Measurements from ENCODE around the gene DIAPH3. TPM values are rescaled to one million over a fixed set of nuclear protein-coding genes. Genes with fewer than 3 reads are reported as not detected.

The DIAPH3 gene
- total RNA-seq, 1 experiment from 2014 or later: 62.3 TPM

DNA sequence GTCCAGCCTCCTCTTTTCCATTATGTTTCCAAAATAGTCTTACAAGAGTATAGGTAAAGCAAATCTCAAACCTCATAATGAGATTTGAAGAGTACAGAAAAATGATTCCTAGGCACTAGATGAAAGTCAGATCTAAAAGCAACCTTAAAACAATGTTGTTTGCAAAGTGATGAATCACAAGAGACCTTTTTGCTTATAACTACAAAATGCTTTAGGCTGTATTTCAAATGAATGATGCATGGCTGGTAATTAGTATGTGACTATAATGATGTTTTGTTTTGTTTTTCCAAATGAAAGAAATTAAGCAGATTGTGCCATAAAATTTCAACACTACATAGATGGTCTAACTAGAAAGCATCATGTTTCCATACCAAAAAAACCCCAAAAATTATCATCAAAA is 272.7 kb downstream of the DIAPH3 start:
- H3K4me1 ChIP-seq (ENCODE audit: insufficient read depth, low read length, poor library complexity, severe bottlenecking): peaks cover 38% of the 10 kb centered on the region
- BruUV-seq (replicated peaks): no TSS peak
- CTCF ChIA-PET: no interaction called here
- no peaks in the 10 kb centered on the region for H3K27me3 ChIP-seq (replicated peaks; ENCODE audit: insufficient read depth, low read depth, low read length, poor library complexity)
- POLR2A ChIA-PET (ENCODE audit: low non-redundant PET): no interaction called here
- TF ChIP-seq EZH2 (IDR thresholded peaks at IDR 0.05; ENCODE audit: borderline replicate concordance, low read depth, low read length, poor library complexity, severe bottlenecking): no peak
- TF ChIP-seq, protein P1, sequence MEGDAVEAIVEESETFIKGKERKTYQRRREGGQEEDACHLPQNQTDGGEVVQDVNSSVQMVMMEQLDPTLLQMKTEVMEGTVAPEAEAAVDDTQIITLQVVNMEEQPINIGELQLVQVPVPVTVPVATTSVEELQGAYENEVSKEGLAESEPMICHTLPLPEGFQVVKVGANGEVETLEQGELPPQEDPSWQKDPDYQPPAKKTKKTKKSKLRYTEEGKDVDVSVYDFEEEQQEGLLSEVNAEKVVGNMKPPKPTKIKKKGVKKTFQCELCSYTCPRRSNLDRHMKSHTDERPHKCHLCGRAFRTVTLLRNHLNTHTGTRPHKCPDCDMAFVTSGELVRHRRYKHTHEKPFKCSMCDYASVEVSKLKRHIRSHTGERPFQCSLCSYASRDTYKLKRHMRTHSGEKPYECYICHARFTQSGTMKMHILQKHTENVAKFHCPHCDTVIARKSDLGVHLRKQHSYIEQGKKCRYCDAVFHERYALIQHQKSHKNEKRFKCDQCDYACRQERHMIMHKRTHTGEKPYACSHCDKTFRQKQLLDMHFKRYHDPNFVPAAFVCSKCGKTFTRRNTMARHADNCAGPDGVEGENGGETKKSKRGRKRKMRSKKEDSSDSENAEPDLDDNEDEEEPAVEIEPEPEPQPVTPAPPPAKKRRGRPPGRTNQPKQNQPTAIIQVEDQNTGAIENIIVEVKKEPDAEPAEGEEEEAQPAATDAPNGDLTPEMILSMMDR (conservative IDR thresholded peaks at IDR 0.05; ENCODE audit: low read depth, low read length): no peak
- no peak overlapping the region for H3K4me3 ChIP-seq (ENCODE audit: low read depth, low read length, poor library complexity, severe bottlenecking)
- H3K9me3 ChIP-seq (ENCODE audit: low read depth, low read length, poor library complexity, severe bottlenecking): no peaks in the 10 kb centered on the region
- H3K36me3 ChIP-seq (ENCODE audit: insufficient read depth, low read length, poor library complexity, severe bottlenecking): peaks cover 9% of the 10 kb centered on the region
- intact Hi-C loops (cut with micrococcal nuclease; ENCODE audit: unreplicated experiment): no loop called here
- H3K27ac ChIP-seq (ENCODE audit: low read depth, low read length, poor library complexity, severe bottlenecking): peak overlapping the region; percentile 24
- no peak for DNase-seq (ENCODE audit: low spot score)

GRCh38 chr13:59890054-59890453 is 273.7 kb downstream of the DIAPH3 start:
- Histone ChIP-seq H3K36me3 (ENCODE audit: insufficient read depth, low read length, poor library complexity, severe bottlenecking) (peaks cover 9% of the 10 kb centered on the region), H3K4me1 (ENCODE audit: insufficient read depth, low read length, poor library complexity, severe bottlenecking) (peaks cover 48% of the 10 kb centered on the region), H3K9me3 (ENCODE audit: low read depth, low read length, poor library complexity, severe bottlenecking) (no peaks in the 10 kb centered on the region), H3K27me3 (replicated peaks; ENCODE audit: insufficient read depth, low read depth, low read length, poor library complexity) (no peaks in the 10 kb centered on the region), H3K27ac (ENCODE audit: low read depth, low read length, poor library complexity, severe bottlenecking) (peak overlapping the region; percentile 40), H3K4me3 (ENCODE audit: low read depth, low read length, poor library complexity, severe bottlenecking) (no peak overlapping the region)
- ChIA-PET CTCF (interaction anchor here (0.6 kb wide), 1 partner anchor 19 kb away, joined by 4 read pairs; no protein-coding TSS in a partner anchor), POLR2A (ENCODE audit: low non-redundant PET) (no interaction called here)
- intact Hi-C loops (cut with micrococcal nuclease; ENCODE audit: unreplicated experiment): no loop called here
- no TSS peak for BruUV-seq (replicated peaks)
- DNase-seq (ENCODE audit: low spot score): peak; percentile 61
- no peak for TF ChIP-seq EZH2 (IDR thresholded peaks at IDR 0.05; ENCODE audit: borderline replicate concordance, low read depth, low read length, poor library complexity, severe bottlenecking)
- TF ChIP-seq, protein P1 (conservative IDR thresholded peaks at IDR 0.05; ENCODE audit: low read depth, low read length): no peak

- CTCF ChIA-PET: no interaction called here
- Histone ChIP-seq H3K27ac (ENCODE audit: low read depth, low read length, poor library complexity, severe bottlenecking) (no peak overlapping the region), H3K4me1 (ENCODE audit: insufficient read depth, low read length, poor library complexity, severe bottlenecking) (peaks cover 52% of the 10 kb centered on the region), H3K9me3 (ENCODE audit: low read depth, low read length, poor library complexity, severe bottlenecking) (no peaks in the 10 kb centered on the region), H3K36me3 (ENCODE audit: insufficient read depth, low read length, poor library complexity, severe bottlenecking) (peaks cover 9% of the 10 kb centered on the region), H3K4me3 (ENCODE audit: low read depth, low read length, poor library complexity, severe bottlenecking) (no peak overlapping the region), H3K27me3 (replicated peaks; ENCODE audit: insufficient read depth, low read depth, low read length, poor library complexity) (no peaks in the 10 kb centered on the region)
- intact Hi-C loops (cut with micrococcal nuclease; ENCODE audit: unreplicated experiment): no loop called here
- no TSS peak for BruUV-seq (replicated peaks)
- POLR2A ChIA-PET (ENCODE audit: low non-redundant PET): no interaction called here
- DNase-seq (ENCODE audit: low spot score): no peak
- TF ChIP-seq, protein P1 (conservative IDR thresholded peaks at IDR 0.05; ENCODE audit: low read depth, low read length): no peak
- no peak for TF ChIP-seq EZH2 (IDR thresholded peaks at IDR 0.05; ENCODE audit: borderline replicate concordance, low read depth, low read length, poor library complexity, severe bottlenecking)
Measured at GRCh38 chr13:59888408-59888807, 275.3 kb downstream of the DIAPH3 start.

Data from A673 (cell line).